HG03095 (cell line): ENCODE data around the gene SCYL2.
"Not testable (repeated sequence)": the region's sequence is repeated elsewhere in the genome, so short reads cannot be mapped to it uniquely, and the experiment has no call there.

ENCODE experiments used
- ATAC-seq: cut with Tn5 transposase; IDR thresholded peaks from one replicate; pipeline ENCODE4 v1.9.1; 2021; ENCODE audit warnings: moderate library complexity; ENCODE audit not compliant: unreplicated experiment

Gene SCYL2

GRCh38 chr12:100311317-100311716 lies 44.3 kb downstream of the SCYL2 start:
- no peak for ATAC-seq

GRCh38 chr12:100317371-100317770 lies 50.4 kb downstream of the SCYL2 start:
- ATAC-seq, result no peak

GRCh38 chr12:100324498-100324897 lies 57.5 kb downstream of the SCYL2 start:
- no peak for ATAC-seq

GRCh38 chr12:100326208-100326607 lies 59.2 kb downstream of the SCYL2 start:
- no peak for ATAC-seq

GRCh38 chr12:100329800-100330199 lies 62.8 kb downstream of the SCYL2 start:
- ATAC-seq, result peak; percentile 87

GRCh38 chr12:100331871-100332270 lies 64.9 kb downstream of the SCYL2 start:
- ATAC-seq, result no peak

- no peak for ATAC-seq
Measured at GRCh38 chr12:100332852-100333251, 65.9 kb downstream of the SCYL2 start.

- no peak for ATAC-seq
Measured at GRCh38 chr12:100337299-100337698, 70.3 kb downstream of the SCYL2 start.

GRCh38 chr12:100337727-100338126 lies 70.8 kb downstream of the SCYL2 start:
- ATAC-seq, result no peak

- ATAC-seq, result no peak
Measured at GRCh38 chr12:100339071-100339470, 72.1 kb downstream of the SCYL2 start.

GRCh38 chr12:100342897-100343296 lies 75.9 kb downstream of the SCYL2 start:
- not testable (repeated sequence) for ATAC-seq

GRCh38 chr12:100344351-100344750 lies 77.4 kb downstream of the SCYL2 start:
- ATAC-seq, result not testable (repeated sequence)

GRCh38 chr12:100345020-100345767 lies 78.2 kb downstream of the SCYL2 start:
- no peak for ATAC-seq

- no peak for ATAC-seq
Measured at GRCh38 chr12:100346660-100347059, 79.7 kb downstream of the SCYL2 start.

- no peak for ATAC-seq
Measured at GRCh38 chr12:100348657-100349454, 81.9 kb downstream of the SCYL2 start.

GRCh38 chr12:100356644-100357223 lies 89.8 kb downstream of the SCYL2 start, which contains the start of gene SLC17A8:
SLC17A8 (plus strand) TSS chr12:100357074; CDS start chr12:100357392, 318 bp downstream.
- ATAC-seq, result no peak

- ATAC-seq, result no peak
Measured at GRCh38 chr12:100359248-100359647, 92.3 kb downstream of the SCYL2 start.

- ATAC-seq, result no peak
Measured at GRCh38 chr12:100359822-100360221, 92.8 kb downstream of the SCYL2 start.

GRCh38 chr12:100360450-100360849 lies 93.5 kb downstream of the SCYL2 start:
- ATAC-seq, result no peak

GRCh38 chr12:100364324-100364723 lies 97.3 kb downstream of the SCYL2 start:
- ATAC-seq, result no peak

- no peak for ATAC-seq
Measured at GRCh38 chr12:100365411-100365810, 98.4 kb downstream of the SCYL2 start.

GRCh38 chr12:100368066-100368465 lies 101.1 kb downstream of the SCYL2 start:
- ATAC-seq, result no peak
